GM12878 (cell line): ENCODE data around the gene LONRF2. TPM values are rescaled to one million over a fixed set of nuclear protein-coding genes. Genes with fewer than 3 reads are reported as not detected.

Source experiments
- ATAC-seq: fragments of 200-7000 bp; cut with Tn5 transposase; 3 replicates; pipeline ENCODE4 v1.9.1; 2020; ENCODE audit warnings: mild to moderate bottlenecking, moderate library complexity
- BruUV-seq: library from RNA; stranded (reverse); fragments of 400-500 nt; replicated peaks from 2 replicates; lab custom pipeline; 2021; lab: Mats Ljungman, UMichigan
- CTCF ChIA-PET: fragments of 300-600 bp; sonication (Branson Sonifier 250); formaldehyde crosslinking; extraction: SDS; loops from one replicate; lab custom pipeline; 2021; ENCODE audit warnings: inconsistent platforms; lab: Yijun Ruan, JAX
- POLR2A ChIA-PET: fragments of 350-600 bp; formaldehyde crosslinking; extraction: SDS; loops from one replicate; lab custom pipeline; 2021; ENCODE audit warnings: inconsistent platforms; lab: Charles Lee
- RAD21 ChIA-PET: fragments of 300-600 bp; sonication (Branson Sonifier 250); formaldehyde crosslinking; loops from one replicate; lab custom pipeline; 2023; ENCODE audit warnings: antibody characterized with exemption; ENCODE audit not compliant: unreplicated experiment; lab: Charles Lee
- SMC1A ChIA-PET: fragments of 300-600 bp; sonication (Branson Sonifier 250); formaldehyde crosslinking; loops from one replicate; lab custom pipeline; 2023; ENCODE audit not compliant: unreplicated experiment, uncharacterized antibody; lab: Charles Lee
- DNase-seq: peaks from one replicate; pipeline ENCODE4 v3.0.0-alpha.2; 2011; ENCODE audit warnings: low read depth, low spot score
- FAIRE-seq: peaks from 3 replicates; lab custom pipeline; 2011; peaks lifted over from hg19 to GRCh38; lab: Jason Lieb, UNC
- H2AFZ ChIP-seq: 2 replicates; pipeline ENCODE4 v1.6.0; 2011; ENCODE audit warnings: low read depth, low read length, control low read depth; ENCODE audit not compliant: control insufficient read depth
- H3K27ac ChIP-seq: 2 replicates; pipeline ENCODE4 v1.5.1; 2011; ENCODE audit warnings: control low read depth; ENCODE audit not compliant: control insufficient read depth, insufficient read depth
- H3K27me3 ChIP-seq, 2 experiments: replicated peaks in 1 of 2; 2 replicates each; pipeline versions ENCODE4 v1.6.0 to v1.6.1; 2011; ENCODE audit warnings: low read length in 1 of 2; ENCODE audit not compliant: control insufficient read depth in 2 of 2, insufficient read depth in 2 of 2
- H3K36me3 ChIP-seq, 2 experiments: 2 replicates each; pipeline ENCODE4 v1.5.1; 2011; ENCODE audit warnings: low read length in 1 of 2; ENCODE audit not compliant: control insufficient read depth in 2 of 2, insufficient read depth in 2 of 2
- H3K4me1 ChIP-seq: 2 replicates; pipeline ENCODE4 v1.6.1; 2011; ENCODE audit warnings: mild to moderate bottlenecking, low read length, moderate library complexity, mixed read lengths; ENCODE audit not compliant: control insufficient read depth, insufficient read depth
- H3K4me2 ChIP-seq: 2 replicates; pipeline ENCODE4 v1.6.0; 2011; ENCODE audit warnings: control low read depth; ENCODE audit not compliant: control insufficient read depth, insufficient read depth
- H3K4me3 ChIP-seq: fragments of 200-600 bp; sonication (generic); 2 replicates; pipeline ENCODE4 v1.5.1; 2016
- H3K79me2 ChIP-seq: 2 replicates; pipeline ENCODE4 v1.6.0; 2011; ENCODE audit warnings: low read length; ENCODE audit not compliant: control insufficient read depth, insufficient read depth
- H3K9ac ChIP-seq: 2 replicates; pipeline ENCODE4 v1.8.0; 2011; ENCODE audit warnings: low read length, control low read depth, mixed read lengths; ENCODE audit not compliant: control insufficient read depth, insufficient read depth
- H3K9me3 ChIP-seq: replicated peaks from 3 replicates; pipeline ENCODE4 v1.5.1; 2011; ENCODE audit warnings: mild to moderate bottlenecking, low read length; ENCODE audit not compliant: control insufficient read depth, insufficient read depth
- H4K20me1 ChIP-seq: 2 replicates; pipeline ENCODE4 v1.6.0; 2011; ENCODE audit not compliant: control insufficient read depth, insufficient read depth
- EZH2 ChIP-seq: IDR thresholded peaks from 2 replicates; pipeline ENCODE4 v1.6.1; 2012; ENCODE audit warnings: low read depth, mild to moderate bottlenecking, control low read depth, inconsistent platforms, low read length, borderline replicate concordance; ENCODE audit not compliant: control insufficient read depth
- SPI1 ChIP-seq: IDR thresholded peaks from 2 replicates; pipeline ENCODE4 v1.6.1; 2011; ENCODE audit warnings: low read depth, mild to moderate bottlenecking, low read length, moderate library complexity, borderline replicate concordance; ENCODE audit not compliant: insufficient read depth
- ZNF384 ChIP-seq: IDR thresholded peaks from 2 replicates; pipeline ENCODE4 v1.6.1; 2012; ENCODE audit warnings: low read depth, mild to moderate bottlenecking, low read length, improper control_type of control experiment, borderline replicate concordance
- WGBS: methylation state at CpG from one replicate; pipeline ENCODE4 v1.1.6; 2016; ENCODE audit warnings: low lambda C conversion rate; ENCODE audit not compliant: insufficient replicate concordance, insufficient coverage; ENCODE audit errors: missing lambda C conversion rate; 5-methylcytosine and 5-hydroxymethylcytosine counted together
- in situ Hi-C: fragments of 300-500 bp; cut with MboI; formaldehyde crosslinking; loops from 9 replicates; pipeline ENCODE4 v1.14.3; 2018; ENCODE audit warnings: mixed read lengths
- intact Hi-C: fragments of 100-400 bp; cut with micrococcal nuclease; formaldehyde crosslinking; loops from one replicate; pipeline ENCODE4 v1.14.2; 2022; ENCODE audit not compliant: unreplicated experiment
- polyA plus RNA-seq, 11 experiments: library from polyadenylated mRNA; depleted of rRNA in 4 of 11; unstranded in 6 of 11; stranded (reverse) in 5 of 11; fragments of >200 nt; fragmentation: Nextera tagmentation in 4 of 11; fragmentation: Illumina TruSeq in 1 of 11; extraction: Ambion mirVana in 4 of 11; extraction: Trizol in 1 of 11; gene quantifications; 1 replicate in 1 of 11; 2 replicates in 10 of 11; pipeline versions ENCODE4 v1.2.1 to v1.2.3, GENCODE V29; 2011 to 2016; ENCODE audit warnings: inconsistent platforms in 2 of 11, missing spikeins in 2 of 11, low read depth in 1 of 11
- total RNA-seq, 4 experiments: library from RNA; depleted of rRNA in 3 of 4; stranded (reverse); fragments of >200 nt in 3 of 4; fragmentation: Illumina TruSeq in 1 of 4; extraction: Trizol in 1 of 4; gene quantifications; 2 replicates each; pipeline versions ENCODE4 v1.2.1 to v1.2.3, GENCODE V29; 2013 to 2021
- TF ChIP-seq, protein P1 (sequence below): fragments of 450-650 bp; IDR thresholded peaks from 2 replicates; pipeline ENCODE4 v1.6.1; 2017; ENCODE audit warnings: mild to moderate bottlenecking, moderate library complexity
- TF ChIP-seq, protein P2 (sequence below): fragments of 450-650 bp; IDR thresholded peaks from 2 replicates; pipeline ENCODE4 v1.6.1; 2016; ENCODE audit warnings: mild to moderate bottlenecking

Gene LONRF2
- total and polyA plus RNA-seq, 10 of the 15 experiments (the other 5 are each of a cell fraction or from before 2014, with no cell fraction given), result under 0.01 to 0.04 (median 0.01) TPM; not detected in 4

DNA sequence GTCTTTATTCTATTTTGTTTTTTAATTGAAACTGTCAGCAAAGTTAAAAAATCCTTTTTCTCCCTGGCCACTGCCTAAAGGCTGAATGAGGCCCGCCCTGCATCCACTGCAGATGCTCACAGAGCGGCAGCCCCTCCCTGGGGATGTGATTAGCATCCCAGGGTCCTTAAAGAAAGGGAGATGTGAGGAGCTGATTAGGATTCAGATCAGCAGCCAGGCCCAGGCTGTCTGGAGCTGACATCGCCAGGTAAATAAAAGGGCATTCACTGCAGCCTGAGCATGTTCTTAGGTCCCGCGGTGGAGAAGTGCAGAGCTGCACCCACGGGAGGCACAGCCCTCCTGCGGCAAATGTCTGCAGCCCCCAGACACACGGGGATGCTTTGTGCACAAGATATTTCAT lies 83.8 kb downstream of the LONRF2 start:
- ATAC-seq (no peak), FAIRE-seq (no peak), DNase-seq (no peak)
- ChIA-PET RAD21 (no interaction called here), POLR2A (no interaction called here), SMC1A (no interaction called here), CTCF (no interaction called here)
- H3K9ac ChIP-seq, result no peak overlapping the region
- TF ChIP-seq, protein P1, sequence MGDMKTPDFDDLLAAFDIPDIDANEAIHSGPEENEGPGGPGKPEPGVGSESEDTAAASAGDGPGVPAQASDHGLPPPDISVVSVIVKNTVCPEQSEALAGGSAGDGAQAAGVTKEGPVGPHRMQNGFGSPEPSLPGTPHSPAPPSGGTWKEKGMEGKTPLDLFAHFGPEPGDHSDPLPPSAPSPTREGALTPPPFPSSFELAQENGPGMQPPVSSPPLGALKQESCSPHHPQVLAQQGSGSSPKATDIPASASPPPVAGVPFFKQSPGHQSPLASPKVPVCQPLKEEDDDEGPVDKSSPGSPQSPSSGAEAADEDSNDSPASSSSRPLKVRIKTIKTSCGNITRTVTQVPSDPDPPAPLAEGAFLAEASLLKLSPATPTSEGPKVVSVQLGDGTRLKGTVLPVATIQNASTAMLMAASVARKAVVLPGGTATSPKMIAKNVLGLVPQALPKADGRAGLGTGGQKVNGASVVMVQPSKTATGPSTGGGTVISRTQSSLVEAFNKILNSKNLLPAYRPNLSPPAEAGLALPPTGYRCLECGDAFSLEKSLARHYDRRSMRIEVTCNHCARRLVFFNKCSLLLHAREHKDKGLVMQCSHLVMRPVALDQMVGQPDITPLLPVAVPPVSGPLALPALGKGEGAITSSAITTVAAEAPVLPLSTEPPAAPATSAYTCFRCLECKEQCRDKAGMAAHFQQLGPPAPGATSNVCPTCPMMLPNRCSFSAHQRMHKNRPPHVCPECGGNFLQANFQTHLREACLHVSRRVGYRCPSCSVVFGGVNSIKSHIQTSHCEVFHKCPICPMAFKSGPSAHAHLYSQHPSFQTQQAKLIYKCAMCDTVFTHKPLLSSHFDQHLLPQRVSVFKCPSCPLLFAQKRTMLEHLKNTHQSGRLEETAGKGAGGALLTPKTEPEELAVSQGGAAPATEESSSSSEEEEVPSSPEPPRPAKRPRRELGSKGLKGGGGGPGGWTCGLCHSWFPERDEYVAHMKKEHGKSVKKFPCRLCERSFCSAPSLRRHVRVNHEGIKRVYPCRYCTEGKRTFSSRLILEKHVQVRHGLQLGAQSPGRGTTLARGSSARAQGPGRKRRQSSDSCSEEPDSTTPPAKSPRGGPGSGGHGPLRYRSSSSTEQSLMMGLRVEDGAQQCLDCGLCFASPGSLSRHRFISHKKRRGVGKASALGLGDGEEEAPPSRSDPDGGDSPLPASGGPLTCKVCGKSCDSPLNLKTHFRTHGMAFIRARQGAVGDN, result no peak
- TF ChIP-seq, protein P2, sequence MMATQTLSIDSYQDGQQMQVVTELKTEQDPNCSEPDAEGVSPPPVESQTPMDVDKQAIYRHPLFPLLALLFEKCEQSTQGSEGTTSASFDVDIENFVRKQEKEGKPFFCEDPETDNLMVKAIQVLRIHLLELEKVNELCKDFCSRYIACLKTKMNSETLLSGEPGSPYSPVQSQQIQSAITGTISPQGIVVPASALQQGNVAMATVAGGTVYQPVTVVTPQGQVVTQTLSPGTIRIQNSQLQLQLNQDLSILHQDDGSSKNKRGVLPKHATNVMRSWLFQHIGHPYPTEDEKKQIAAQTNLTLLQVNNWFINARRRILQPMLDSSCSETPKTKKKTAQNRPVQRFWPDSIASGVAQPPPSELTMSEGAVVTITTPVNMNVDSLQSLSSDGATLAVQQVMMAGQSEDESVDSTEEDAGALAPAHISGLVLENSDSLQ, result no peak
- TF ChIP-seq SPI1, result no peak
- TF ChIP-seq ZNF384, result no peak
- TF ChIP-seq EZH2, result no peak
- no peak overlapping the region for H3K4me3 ChIP-seq
- no peaks in the 10 kb centered on the region for H3K79me2 ChIP-seq
- peaks cover 4% of the 10 kb centered on the region; the same call in 1 of the 2 replicates for H4K20me1 ChIP-seq
- H2AFZ ChIP-seq, result no peak overlapping the region
- no peaks in the 10 kb centered on the region; the same call in 2 of the 3 replicates for H3K9me3 ChIP-seq
- no peaks in the 10 kb centered on the region for H3K36me3 ChIP-seq
- H3K27me3 ChIP-seq, result peaks cover 2 to 5% of the 10 kb centered on the region in 2 experiments; a peak in 1 of 4 replicates
- intact Hi-C loops, result no loop called here
- WGBS, result 55% methylated on average over 8 of the region's 8 CpGs
- H3K4me2 ChIP-seq, result no peak overlapping the region
- in situ Hi-C loops, result no loop called here
- no peak overlapping the region for H3K27ac ChIP-seq
- peaks cover 19% of the 10 kb centered on the region for H3K4me1 ChIP-seq
- no TSS peak for BruUV-seq
